CD4-positive, alpha-beta T cell (primary cell): ENCODE data around the gene LCA5L. TPM values are rescaled to one million over a fixed set of nuclear protein-coding genes. Genes with fewer than 3 reads are reported as not detected.
"Not testable (repeated sequence)": the region's sequence is repeated elsewhere in the genome, so short reads cannot be mapped to it uniquely, and the experiment has no call there.

Experiments
- ATAC-seq: fragments of 200-7000 bp; cut with Tn5 transposase; one replicate; pipeline ENCODE4 v1.10.0; 2022; ENCODE audit warnings: mild to moderate bottlenecking; ENCODE audit not compliant: poor library complexity
- CTCF ChIA-PET: fragments of 350-600 bp; sonication (Branson Sonifier 250); formaldehyde crosslinking; loops from one replicate; lab custom pipeline; 2021; ENCODE audit warnings: antibody characterized with exemption, inconsistent platforms; lab: Charles Lee
- POLR2A ChIA-PET: fragments of 350-600 bp; sonication (Branson Sonifier 250); formaldehyde crosslinking; loops from one replicate; lab custom pipeline; 2021; ENCODE audit warnings: antibody characterized with exemption, inconsistent platforms; lab: Charles Lee
- DNase-seq, 14 experiments: peaks; one replicate each; pipeline ENCODE4 v3.0.0-alpha.2; 2013 to 2020; ENCODE audit warnings: mixed read lengths in 2 of 14
- H3K27ac ChIP-seq, 2 donors: one replicate each; pipeline versions ENCODE4 v1.5.1 to v1.7.0; 2013; ENCODE audit warnings: low read length in 2 of 2, low read depth in 1 of 2, mild to moderate bottlenecking in 1 of 2
- H3K27me3 ChIP-seq, 2 experiments: 1 replicate in 1 of 2; 2 replicates in 1 of 2; pipeline versions ENCODE4 v1.6.1 to v1.7.0; 2013; ENCODE audit warnings: low read length in 2 of 2, control low read depth in 1 of 2, mild to moderate bottlenecking in 1 of 2, moderate library complexity in 1 of 2; ENCODE audit not compliant: insufficient read depth in 2 of 2, control insufficient read depth in 1 of 2
- H3K36me3 ChIP-seq: one replicate; pipeline ENCODE4 v1.6.1; 2013; ENCODE audit warnings: low read length, control low read depth; ENCODE audit not compliant: insufficient read depth
- H3K4me1 ChIP-seq: one replicate; pipeline ENCODE4 v1.6.1; 2013; ENCODE audit warnings: low read length, control low read depth; ENCODE audit not compliant: insufficient read depth
- H3K4me3 ChIP-seq: one replicate; pipeline ENCODE4 v1.5.1; 2013; ENCODE audit warnings: mild to moderate bottlenecking, low read length, moderate library complexity
- H3K9me3 ChIP-seq, 2 experiments: 1 replicate in 1 of 2; 2 replicates in 1 of 2; pipeline versions ENCODE4 v1.6.1 to v1.7.0; 2013; ENCODE audit warnings: low read length in 2 of 2, mild to moderate bottlenecking in 2 of 2, control low read depth in 1 of 2, moderate library complexity in 1 of 2; ENCODE audit not compliant: control insufficient read depth in 1 of 2, insufficient read depth in 1 of 2
- H3K27ac Mint-ChIP-seq: one replicate; pipeline ENCODE4 v1.8.0; 2020; ENCODE audit warnings: mixed read lengths
- H3K27me3 Mint-ChIP-seq: one replicate; pipeline ENCODE4 v1.8.0; 2021; ENCODE audit warnings: mixed read lengths
- H3K36me3 Mint-ChIP-seq: one replicate; pipeline ENCODE4 v1.8.0; 2021; ENCODE audit warnings: low read depth, mixed read lengths
- H3K4me1 Mint-ChIP-seq: one replicate; pipeline ENCODE4 v1.8.0; 2021; ENCODE audit warnings: low read depth, mixed read lengths
- H3K4me3 Mint-ChIP-seq: one replicate; pipeline ENCODE4 v1.8.0; 2020; ENCODE audit warnings: mild to moderate bottlenecking, mixed read lengths
- H3K9me3 Mint-ChIP-seq: one replicate; pipeline ENCODE4 v1.8.0; 2020; ENCODE audit warnings: mixed read lengths
- CTCF ChIP-seq: fragments of 200-600 bp; IDR thresholded peaks from one replicate; pipeline ENCODE4 v1.8.0; 2022; ENCODE audit warnings: antibody characterized with exemption, mild to moderate bottlenecking
- intact Hi-C, 2 experiments: fragments of 100-400 bp; cut with DNase I in 1 of 2; cut with micrococcal nuclease in 1 of 2; formaldehyde crosslinking; loops; one replicate each; pipeline versions ENCODE4 v1.15.1 to v1.9.0; 2023 to 2025; cut with DNase I, micrococcal nuclease
- total RNA-seq, 174 experiments: library from RNA in 2 of 174; stranded (reverse) in 2 of 174; gene quantifications; one replicate each; pipeline ENCODE4 v1.2.3 and lab custom pipeline; 2021 to 2026

Gene LCA5L
- total RNA-seq, 2 experiments from 2014 or later, result 0.17 TPM; not detected in 1

- ChIA-PET CTCF (no interaction called here), POLR2A (interaction anchor here (3.6 to 4.3 kb wide), 2 partner anchors 37 to 72 kb away, joined by 33 to 65 read pairs; partner anchors contain the start of genes BRWD1 and HMGN1)
- Mint-ChIP-seq H3K4me1 (peaks cover 53% of the 10 kb centered on the region), H3K9me3 (no peaks in the 10 kb centered on the region), H3K27ac (peak overlapping the region; percentile 65), H3K36me3 (peaks cover 12% of the 10 kb centered on the region), H3K27me3 (no peaks in the 10 kb centered on the region), H3K4me3 (peak overlapping the region; percentile 58)
- Histone ChIP-seq H3K27me3 (no peaks in the 10 kb centered on the region), H3K4me1 (peaks cover 39% of the 10 kb centered on the region), H3K36me3 (peaks cover 6% of the 10 kb centered on the region), H3K4me3 (peak overlapping the region; percentile 40), H3K27ac (peak overlapping the region; percentile 35 to 40), H3K9me3 (no peaks in the 10 kb centered on the region)
- DNase-seq (peak in 13 of 14 experiments; percentile 23 to 75 (median 46)), ATAC-seq (peak; percentile 39)
- TF ChIP-seq CTCF, result no peak
- intact Hi-C loops, result loop anchor here (5.0 to 10.0 kb wide), 5 partner anchors 203 to 878 kb away; partner anchors contain the start of genes PSMG1 (in 2 of the 2) and ETS2 (in 1 of the 2)
Measured at GRCh38 chr21:39385299-39386145, 60.1 kb downstream of the LCA5L start.

GRCh38 chr21:39384674-39385298 is 60.8 kb downstream of the LCA5L start:
- no peaks in the 10 kb centered on the region for H3K9me3 ChIP-seq
- POLR2A ChIA-PET, result interaction anchor here (3.6 to 4.3 kb wide), 2 partner anchors 37 to 71 kb away, joined by 33 to 65 read pairs; partner anchors contain the start of genes BRWD1 and HMGN1
- Mint-ChIP-seq H3K9me3 (no peaks in the 10 kb centered on the region), H3K4me1 (peaks cover 61% of the 10 kb centered on the region), H3K36me3 (peaks cover 11% of the 10 kb centered on the region), H3K27me3 (no peaks in the 10 kb centered on the region), H3K4me3 (peak overlapping the region; percentile 58), H3K27ac (peak overlapping the region; percentile 35)
- intact Hi-C loops, result loop anchor here (5.0 to 10.0 kb wide), 5 partner anchors 202 to 877 kb away; partner anchors contain the start of genes PSMG1 (in 2 of the 2) and ETS2 (in 1 of the 2)
- ATAC-seq, result no peak
- H3K36me3 ChIP-seq, result peaks cover 6% of the 10 kb centered on the region
- no peaks in the 10 kb centered on the region for H3K27me3 ChIP-seq
- DNase-seq, result no peak
- H3K27ac ChIP-seq, result peak overlapping the region in 1 of 2 donors; percentile 31
- H3K4me1 ChIP-seq, result peaks cover 41% of the 10 kb centered on the region
- no peak for TF ChIP-seq CTCF
- CTCF ChIA-PET, result no interaction called here
- H3K4me3 ChIP-seq, result no peak overlapping the region

GRCh38 chr21:39382096-39382495 is 63.5 kb downstream of the LCA5L start:
- intact Hi-C loops, result loop anchor here (10.0 kb wide), 2 partner anchors 577 to 647 kb away; partner anchors contain the start of gene ETS2 (in 1 of the 2)
- peak overlapping the region; percentile 58 for H3K27ac Mint-ChIP-seq

More at GRCh38 chr21:39382096-39382495, 63.5 kb downstream of the LCA5L start:
- ATAC-seq, H3K36me3 ChIP-seq, H3K9me3 Mint-ChIP-seq, H3K27me3 ChIP-seq, H3K36me3 Mint-ChIP-seq, H3K9me3 ChIP-seq, H3K27ac ChIP-seq, H3K27me3 Mint-ChIP-seq, DNase-seq, H3K4me3 ChIP-seq: not testable (repeated sequence)
- H3K4me1 ChIP-seq, result peaks cover 29% of the 10 kb centered on the region
- Mint-ChIP-seq H3K4me1 (peaks cover 39% of the 10 kb centered on the region), H3K4me3 (peak overlapping the region; percentile 76)
- ChIA-PET CTCF (interaction anchor here (1.3 kb wide), 1 partner anchor 68 kb away, joined by 3 read pairs; no protein-coding TSS in a partner anchor), POLR2A (interaction anchor here (1.2 kb wide), 1 partner anchor 68 kb away, joined by 3 read pairs; the partner anchor contains the start of gene BRWD1)
